Measurements from ENCODE around the gene COTL1.
"Not testable (repeated sequence)": the region's sequence is repeated elsewhere in the genome, so short reads cannot be mapped to it uniquely, and the experiment has no call there.

COTL1 gene

DNA sequence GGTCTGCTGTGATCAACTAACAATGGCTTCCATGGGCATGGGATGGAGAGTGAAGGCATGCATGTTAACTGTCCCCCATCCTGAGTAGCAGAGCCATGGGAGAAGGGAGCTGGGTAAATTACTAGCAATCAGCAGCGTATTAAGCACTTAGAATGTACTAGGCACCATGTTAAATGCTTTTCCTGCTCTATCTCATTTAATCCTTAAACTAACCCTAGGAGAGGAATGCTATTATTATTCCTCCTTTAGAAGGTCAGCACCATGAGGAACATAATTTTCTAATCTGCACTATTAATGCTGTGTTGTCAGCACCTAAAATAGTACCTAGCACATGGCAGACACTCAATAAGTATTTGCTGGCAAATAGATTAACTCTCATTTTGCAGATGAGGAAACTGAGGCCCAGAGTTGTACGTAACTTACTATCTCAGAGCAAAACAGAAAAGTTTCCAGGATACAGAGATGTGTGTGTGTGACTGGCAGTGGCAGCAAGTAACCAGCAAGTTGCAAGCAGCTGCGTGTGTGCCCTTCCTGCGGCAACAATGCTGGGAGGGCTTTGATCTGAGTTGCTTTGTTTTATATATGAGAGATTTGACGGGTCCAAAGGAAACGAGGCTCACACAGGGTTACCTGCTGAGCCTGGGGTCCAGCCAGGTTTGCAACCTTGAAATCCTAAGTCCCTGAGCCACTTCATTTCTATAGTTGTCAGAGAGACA, 23.9 kb upstream of the COTL1 start:
- no peak for DNase-seq

GRCh38 chr16:84640145-84640544, 22.3 kb upstream of the COTL1 start:
- no peak for DNase-seq

- DNase-seq, result no peak
Observed at GRCh38 chr16:84638231-84638806, 20.4 kb upstream of the COTL1 start.

DNA sequence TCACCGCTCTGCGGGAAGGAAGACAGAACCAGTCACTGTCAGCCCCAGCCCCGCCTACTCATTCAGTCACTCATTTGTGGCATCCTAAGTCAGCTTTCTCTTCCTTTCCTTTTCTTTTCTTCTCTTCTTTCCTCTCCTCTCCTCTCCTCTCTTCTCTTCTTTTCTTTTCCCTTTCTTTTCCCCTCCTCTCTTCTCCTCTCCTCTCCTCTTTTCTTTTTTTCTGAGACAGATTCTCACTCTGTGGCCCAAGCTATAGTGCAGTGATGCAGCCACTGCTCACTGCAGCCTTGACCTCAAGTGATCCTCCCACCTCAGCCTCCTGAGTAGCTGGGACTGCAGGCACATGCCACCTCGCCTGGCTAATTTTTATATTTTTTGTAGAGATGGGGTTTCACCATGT, 19.8 kb upstream of the COTL1 start:
- DNase-seq, result no peak

GRCh38 chr16:84635702-84636101, 17.8 kb upstream of the COTL1 start:
- DNase-seq, result no peak

GRCh38 chr16:84633622-84634021, 15.7 kb upstream of the COTL1 start:
- no peak for DNase-seq

GRCh38 chr16:84632862-84633261, 15.0 kb upstream of the COTL1 start:
- not testable (repeated sequence) for DNase-seq

GRCh38 chr16:84631886-84632285, 14.0 kb upstream of the COTL1 start:
- DNase-seq, result no peak

DNA sequence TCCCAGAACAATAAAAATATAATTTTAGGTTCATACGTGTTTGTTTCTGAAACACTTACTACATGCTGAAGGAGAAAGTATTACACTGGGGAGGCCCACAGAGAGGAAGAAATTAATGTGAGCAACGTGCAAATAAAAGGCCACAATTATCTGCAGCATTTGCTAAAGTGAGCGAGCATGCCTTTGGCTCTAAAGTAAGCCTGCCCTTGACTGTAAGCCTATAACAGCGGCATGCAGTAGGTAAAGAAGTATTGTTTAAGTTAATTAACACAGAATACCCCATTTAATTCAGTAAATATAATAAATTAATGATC, 13.2 kb upstream of the COTL1 start:
- no peak for DNase-seq

DNA sequence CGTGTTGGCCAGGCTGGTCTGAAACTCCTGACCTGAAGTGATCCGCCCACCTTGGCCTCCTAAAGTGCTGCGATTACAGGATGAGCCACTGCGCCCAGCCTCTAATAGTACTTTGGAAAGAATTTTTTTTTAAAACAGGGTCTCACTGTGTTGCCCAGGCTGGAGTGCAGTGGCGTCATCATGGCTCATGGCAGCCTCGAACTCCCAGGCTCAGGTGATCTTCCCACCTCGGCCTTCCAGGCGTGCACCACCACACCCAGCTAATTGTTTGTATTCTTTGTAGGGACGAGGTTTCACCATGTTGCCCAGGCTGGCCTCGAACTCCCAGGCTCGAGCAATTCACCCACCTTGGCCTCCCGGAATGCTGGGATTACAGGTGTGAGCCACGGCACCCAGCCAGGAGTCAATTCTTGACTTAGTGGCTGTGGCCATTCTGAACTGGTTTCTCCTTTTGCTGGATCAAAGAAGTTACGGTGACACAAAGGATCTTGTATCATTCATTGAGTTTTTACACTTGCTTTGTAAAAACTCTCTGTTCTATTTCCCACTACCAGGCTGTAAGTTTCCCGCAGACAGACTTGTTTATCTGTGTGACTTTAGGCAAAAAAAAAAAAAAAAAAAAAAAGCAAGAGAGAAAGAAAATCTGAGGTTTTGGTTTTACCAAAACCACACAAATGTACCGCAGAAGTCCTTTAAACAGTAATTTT, 12.7 kb upstream of the COTL1 start:
- DNase-seq, result no peak

- DNase-seq, result no peak
Observed at GRCh38 chr16:84630009-84630408, 12.1 kb upstream of the COTL1 start.

DNA sequence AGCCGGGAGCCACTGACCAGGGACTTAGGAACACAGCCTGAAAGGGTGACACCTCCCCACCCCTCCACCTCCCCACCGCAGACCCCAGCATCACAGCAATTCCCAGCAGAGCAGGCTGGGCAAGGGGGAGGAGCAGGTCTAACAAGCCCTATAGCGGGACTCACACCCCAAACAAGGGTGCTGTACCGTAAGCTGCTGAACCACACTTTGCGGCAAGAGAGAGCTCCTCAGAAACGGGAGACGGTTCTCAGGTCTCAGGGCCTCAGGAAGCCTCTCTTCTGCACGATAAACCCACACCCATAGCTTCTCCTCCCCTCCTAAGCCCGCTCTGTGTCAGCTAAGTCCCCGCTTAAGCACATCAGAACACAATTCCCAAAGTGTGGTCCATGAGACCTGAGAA, 11.7 kb upstream of the COTL1 start:
- no peak for DNase-seq

DNA sequence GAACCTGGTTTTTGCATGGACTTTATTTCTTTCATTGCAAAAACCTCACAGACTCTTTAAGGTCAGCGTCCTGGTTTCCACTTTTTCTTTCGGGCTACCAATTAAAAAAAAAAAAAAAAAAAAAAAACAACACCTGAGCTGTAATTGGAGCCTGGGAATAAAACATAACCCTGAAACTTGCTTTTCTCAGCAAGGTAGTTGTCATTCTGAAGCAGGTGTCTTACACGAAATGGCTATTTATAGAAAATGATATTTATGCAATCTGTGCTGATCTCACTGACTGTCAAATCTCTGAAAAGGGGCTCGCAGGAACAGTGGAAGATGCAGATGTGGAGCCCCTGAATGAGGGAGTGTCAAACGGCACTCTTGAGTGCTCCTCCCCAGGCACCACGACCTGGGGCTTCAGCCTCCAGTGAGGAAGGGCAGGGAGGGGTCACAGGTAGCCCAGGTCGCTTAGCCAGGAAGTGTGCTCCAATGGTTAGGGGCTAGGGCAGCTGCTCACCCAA, 10.4 kb upstream of the COTL1 start:
- DNase-seq, result no peak

GRCh38 chr16:84625556-84625955, 7.7 kb upstream of the COTL1 start:
- no peak for DNase-seq

GRCh38 chr16:84620913-84621312, 3.0 kb upstream of the COTL1 start:
- DNase-seq, result not testable (repeated sequence)

- DNase-seq, result no peak
Observed at GRCh38 chr16:84618581-84619460, 943 bp upstream of the COTL1 start.

DNA sequence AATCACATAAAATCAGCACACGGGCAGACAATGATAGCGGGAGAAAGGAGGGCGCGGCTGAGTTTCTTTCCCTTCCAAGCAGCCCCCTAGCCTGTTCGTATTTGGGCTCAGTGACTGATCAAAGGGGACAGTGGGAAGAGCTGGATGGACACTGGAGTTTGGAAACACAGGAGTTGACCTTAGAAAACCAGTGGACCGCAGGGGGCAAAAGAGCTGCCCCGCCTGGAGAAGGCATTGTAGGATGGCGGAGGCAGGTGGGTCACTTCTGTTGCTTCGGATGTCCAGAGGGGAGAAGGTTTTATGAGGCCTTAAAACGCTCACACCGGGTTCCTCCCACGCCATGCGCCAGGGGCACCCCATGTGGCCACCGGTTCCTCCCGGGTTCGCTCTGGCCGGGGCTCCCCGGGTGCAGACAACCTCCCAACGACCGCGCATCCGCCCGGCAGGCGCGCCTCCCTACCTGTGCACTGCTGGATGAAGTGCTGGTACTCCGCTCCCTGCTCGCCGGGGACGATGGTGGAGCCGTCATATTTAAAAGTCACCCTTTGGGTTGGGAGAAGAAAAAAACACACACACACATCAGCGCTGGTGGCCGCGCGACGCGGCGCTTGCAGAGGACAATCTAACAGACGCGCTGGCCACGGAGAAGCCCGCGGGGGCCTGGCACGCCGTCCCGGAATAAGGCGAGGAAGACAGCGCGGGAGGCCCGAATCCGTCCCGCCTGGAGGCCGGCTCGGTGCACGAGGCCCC, 662 bp downstream of the COTL1 start:
- DNase-seq, result peak; percentile 54

- no peak for DNase-seq
Observed at GRCh38 chr16:84616515-84616914, 1.4 kb downstream of the COTL1 start.

DNA sequence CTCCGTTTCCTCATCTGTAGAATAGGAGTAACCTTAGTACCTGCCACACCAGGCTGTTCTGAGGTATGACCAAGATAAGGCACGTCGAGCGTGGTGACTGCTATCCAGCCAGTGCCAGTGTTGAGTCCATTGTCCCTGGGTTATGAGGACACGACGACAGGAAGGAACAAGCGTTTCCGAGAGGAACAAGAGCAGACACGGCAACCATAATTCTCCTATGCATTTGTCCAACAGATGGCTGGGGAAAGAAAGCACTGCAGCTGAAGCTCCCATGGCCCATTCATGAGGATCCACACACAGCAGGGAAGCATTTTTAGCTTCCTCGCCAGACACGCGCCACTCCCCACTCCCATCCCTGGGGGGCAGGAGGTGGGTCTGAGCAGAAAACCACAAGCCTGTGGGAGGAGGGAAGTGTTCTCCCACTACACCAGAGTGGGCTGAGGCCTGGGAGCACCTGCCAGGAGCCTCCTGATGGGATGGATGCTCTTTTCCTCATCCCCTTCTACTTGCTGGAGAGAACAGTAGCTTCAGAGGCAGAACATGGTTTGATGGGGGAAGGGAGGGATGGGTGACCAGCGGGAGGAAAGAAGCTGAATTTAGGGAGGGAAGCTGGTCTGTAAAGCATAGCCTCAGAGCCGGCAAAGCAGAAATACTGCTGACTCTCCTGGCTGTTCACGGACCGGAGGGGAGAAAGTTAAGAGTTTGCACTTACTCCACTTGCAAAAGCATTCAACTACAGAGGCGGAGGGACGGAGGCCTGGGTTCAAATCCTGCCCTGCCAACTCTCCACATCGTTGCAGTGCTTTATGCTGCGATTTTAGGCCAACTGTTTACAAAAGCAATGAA, 2.7 kb downstream of the COTL1 start:
- DNase-seq, result no peak

GRCh38 chr16:84614623-84614967, 3.3 kb downstream of the COTL1 start:
- DNase-seq, result no peak

- no peak for DNase-seq
Observed at GRCh38 chr16:84614073-84614459, 3.8 kb downstream of the COTL1 start.

Data from activated CD4-positive, alpha-beta T cell treated with anti-CD3 and anti-CD28 coated beads, Interleukin-2, amount 50 U/mL, for 16 hours (primary cell).